Activated B cell treated with CpG ODN at 0.5 μM for 24 hours (primary cell): ENCODE data around the gene CEP170. TPM values are rescaled to one million over a fixed set of nuclear protein-coding genes. Genes with fewer than 3 reads are reported as not detected.

ENCODE experiments used
- ATAC-seq: fragments of 200-7000 bp; cut with Tn5 transposase; one replicate; pipeline ENCODE4 v1.10.0; 2021; ENCODE audit warnings: low read depth, mild to moderate bottlenecking, moderate library complexity
- CTCF ChIA-PET: fragments of 350-600 bp; sonication (Branson Sonifier 250); formaldehyde crosslinking; loops from one replicate; lab custom pipeline; 2021; ENCODE audit warnings: antibody characterized with exemption; lab: Charles Lee
- POLR2A ChIA-PET: fragments of 350-600 bp; sonication (Branson Sonifier 250); formaldehyde crosslinking; loops from one replicate; lab custom pipeline; 2021; ENCODE audit warnings: antibody characterized with exemption; lab: Charles Lee
- DNase-seq: peaks from one replicate; pipeline ENCODE4 v3.0.0; 2022
- H3K27ac Mint-ChIP-seq: one replicate; pipeline ENCODE4 v1.8.0; 2020; ENCODE audit warnings: mixed read lengths
- H3K27me3 Mint-ChIP-seq: one replicate; pipeline ENCODE4 v1.8.0; 2021; ENCODE audit warnings: mixed read lengths
- H3K36me3 Mint-ChIP-seq: one replicate; pipeline ENCODE4 v1.8.0; 2021; ENCODE audit warnings: low read depth, mixed read lengths
- H3K4me1 Mint-ChIP-seq: one replicate; pipeline ENCODE4 v1.8.0; 2021; ENCODE audit warnings: mixed read lengths
- H3K4me3 Mint-ChIP-seq: one replicate; pipeline ENCODE4 v1.8.0; 2020; ENCODE audit warnings: mild to moderate bottlenecking, mixed read lengths
- H3K9me3 Mint-ChIP-seq: one replicate; pipeline ENCODE4 v1.8.0; 2020; ENCODE audit warnings: mixed read lengths
- intact Hi-C: fragments of 100-400 bp; cut with micrococcal nuclease; formaldehyde crosslinking; loops from one replicate; pipeline ENCODE4 v1.15.1; 2024
- total RNA-seq: library from RNA; stranded (reverse); gene quantifications from 2 replicates; pipeline ENCODE4 v1.2.3, GENCODE V29; 2022
- TF ChIP-seq, protein P1 (sequence below): fragments of 200-600 bp; IDR thresholded peaks from one replicate; pipeline ENCODE4 v1.8.0; 2022; ENCODE audit warnings: antibody characterized with exemption, mild to moderate bottlenecking

CEP170 gene
- total RNA-seq, 1 donor from 2014 or later, result 91.9 TPM

GRCh38 chr1:243293941-243294722 lies 39.1 kb upstream of the CEP170 start:
- ChIA-PET POLR2A (interaction anchor here (0.7 kb wide), 1 partner anchor 22 kb away, joined by 4 read pairs; no protein-coding TSS in a partner anchor), CTCF (interaction anchor here (1.3 kb wide), 1 partner anchor 39 kb away, joined by 3 read pairs; the partner anchor contains the start of genes CEP170 and SDCCAG8)
- no peak for DNase-seq
- no peaks in the 10 kb centered on the region for H3K27me3 Mint-ChIP-seq
- H3K27ac Mint-ChIP-seq, result no peak overlapping the region
- TF ChIP-seq, protein P1, sequence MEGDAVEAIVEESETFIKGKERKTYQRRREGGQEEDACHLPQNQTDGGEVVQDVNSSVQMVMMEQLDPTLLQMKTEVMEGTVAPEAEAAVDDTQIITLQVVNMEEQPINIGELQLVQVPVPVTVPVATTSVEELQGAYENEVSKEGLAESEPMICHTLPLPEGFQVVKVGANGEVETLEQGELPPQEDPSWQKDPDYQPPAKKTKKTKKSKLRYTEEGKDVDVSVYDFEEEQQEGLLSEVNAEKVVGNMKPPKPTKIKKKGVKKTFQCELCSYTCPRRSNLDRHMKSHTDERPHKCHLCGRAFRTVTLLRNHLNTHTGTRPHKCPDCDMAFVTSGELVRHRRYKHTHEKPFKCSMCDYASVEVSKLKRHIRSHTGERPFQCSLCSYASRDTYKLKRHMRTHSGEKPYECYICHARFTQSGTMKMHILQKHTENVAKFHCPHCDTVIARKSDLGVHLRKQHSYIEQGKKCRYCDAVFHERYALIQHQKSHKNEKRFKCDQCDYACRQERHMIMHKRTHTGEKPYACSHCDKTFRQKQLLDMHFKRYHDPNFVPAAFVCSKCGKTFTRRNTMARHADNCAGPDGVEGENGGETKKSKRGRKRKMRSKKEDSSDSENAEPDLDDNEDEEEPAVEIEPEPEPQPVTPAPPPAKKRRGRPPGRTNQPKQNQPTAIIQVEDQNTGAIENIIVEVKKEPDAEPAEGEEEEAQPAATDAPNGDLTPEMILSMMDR, result no peak
- intact Hi-C loops, result no loop called here
- H3K36me3 Mint-ChIP-seq, result peaks cover 71% of the 10 kb centered on the region
- ATAC-seq, result no peak
- peaks cover 23% of the 10 kb centered on the region for H3K9me3 Mint-ChIP-seq
- H3K4me1 Mint-ChIP-seq, result peaks cover 9% of the 10 kb centered on the region
- no peak overlapping the region for H3K4me3 Mint-ChIP-seq

- Mint-ChIP-seq H3K27me3 (no peaks in the 10 kb centered on the region), H3K27ac (no peak overlapping the region), H3K4me1 (peaks cover 27% of the 10 kb centered on the region), H3K36me3 (peaks cover 73% of the 10 kb centered on the region), H3K4me3 (no peak overlapping the region), H3K9me3 (peaks cover 23% of the 10 kb centered on the region)
- TF ChIP-seq, protein P1, result no peak
- ATAC-seq (no peak), DNase-seq (no peak)
- intact Hi-C loops, result no loop called here
- CTCF ChIA-PET, result no interaction called here
- POLR2A ChIA-PET, result interaction anchor here (0.6 kb wide), 1 partner anchor 25 kb away, joined by 3 read pairs; no protein-coding TSS in a partner anchor
These were observed 37.0 kb upstream of the CEP170 start for GRCh38 chr1:243292117-243292516.

DNA sequence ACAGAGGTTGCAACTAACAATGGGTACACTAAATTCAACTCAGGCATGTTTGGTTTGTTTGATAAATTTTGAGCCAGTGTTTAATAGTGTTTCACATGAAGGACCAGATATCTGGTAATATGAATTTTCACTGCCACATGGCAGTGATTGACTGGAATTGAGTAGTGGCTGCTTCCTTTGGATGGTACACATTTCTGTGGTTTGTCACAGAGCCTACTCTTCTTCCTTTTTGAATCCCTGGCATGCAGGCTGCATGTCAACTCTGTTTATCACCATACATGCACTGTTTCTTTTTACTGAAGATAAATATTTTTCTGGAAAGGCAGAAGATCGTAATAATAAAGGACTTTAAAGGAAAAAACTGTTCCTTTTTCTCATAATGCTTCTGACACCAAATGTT lies 36.2 kb upstream of the CEP170 start:
- POLR2A ChIA-PET, result interaction anchor here (1.7 kb wide), 1 partner anchor 36 kb away, joined by 4 read pairs; the partner anchor contains the start of genes CEP170 and SDCCAG8
- ATAC-seq (no peak), DNase-seq (no peak)
- H3K9me3 Mint-ChIP-seq, result peaks cover 19% of the 10 kb centered on the region
- intact Hi-C loops, result no loop called here
- H3K27me3 Mint-ChIP-seq, result no peaks in the 10 kb centered on the region
- H3K27ac Mint-ChIP-seq, result no peak overlapping the region
- CTCF ChIA-PET, result no interaction called here
- peaks cover 36% of the 10 kb centered on the region for H3K4me1 Mint-ChIP-seq
- H3K4me3 Mint-ChIP-seq, result no peak overlapping the region
- peaks cover 69% of the 10 kb centered on the region for H3K36me3 Mint-ChIP-seq
- TF ChIP-seq, protein P1, result no peak

GRCh38 chr1:243288062-243288461 lies 33.0 kb upstream of the CEP170 start:
- TF ChIP-seq, protein P1, result no peak
- intact Hi-C loops, result loop anchor here (10.0 kb wide), 1 partner anchor 1753 kb away; the partner anchor contains the start of gene KMO
- H3K27ac Mint-ChIP-seq, result peak overlapping the region; percentile 89
- DNase-seq, result no peak
- peaks cover 57% of the 10 kb centered on the region for H3K36me3 Mint-ChIP-seq
- CTCF ChIA-PET, result interaction anchor here (0.7 to 1.3 kb wide), 2 partner anchors 25 to 34 kb away, joined by 3 to 4 read pairs; no protein-coding TSS in a partner anchor
- H3K27me3 Mint-ChIP-seq, result no peaks in the 10 kb centered on the region
- ATAC-seq, result peak; percentile 46
- peaks cover 6% of the 10 kb centered on the region for H3K9me3 Mint-ChIP-seq
- peak overlapping the region; percentile 53 for H3K4me3 Mint-ChIP-seq
- peaks cover 58% of the 10 kb centered on the region for H3K4me1 Mint-ChIP-seq
- POLR2A ChIA-PET, result interaction anchor here (1.1 to 4.8 kb wide), 3 partner anchors 21 to 33 kb away, joined by 3 to 66 read pairs (median 29); partner anchors contain the start of genes CEP170 and SDCCAG8

DNA sequence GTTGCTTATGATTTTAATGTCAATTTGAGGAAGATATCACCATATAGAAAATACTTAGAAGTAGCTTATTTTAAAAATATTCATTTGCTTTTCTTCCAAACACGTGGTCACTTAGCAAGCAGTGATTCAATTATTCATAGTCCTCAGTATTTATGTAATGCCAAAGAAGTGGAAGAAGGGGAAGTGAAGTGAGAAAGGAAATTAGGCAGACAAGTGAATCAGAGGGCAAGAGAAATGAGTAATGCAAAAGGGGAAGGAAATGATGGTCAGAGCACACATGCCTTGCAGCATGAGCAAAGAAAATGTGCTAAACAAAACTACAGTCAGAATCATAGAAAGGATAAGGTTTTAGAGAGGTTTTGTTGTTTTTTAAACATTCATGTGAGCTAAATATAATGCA lies 32.6 kb upstream of the CEP170 start:
- Mint-ChIP-seq H3K36me3 (peaks cover 55% of the 10 kb centered on the region), H3K9me3 (peaks cover 2% of the 10 kb centered on the region), H3K4me1 (peaks cover 58% of the 10 kb centered on the region), H3K27me3 (no peaks in the 10 kb centered on the region), H3K27ac (peak overlapping the region; percentile 89), H3K4me3 (peak overlapping the region; percentile 53)
- TF ChIP-seq, protein P1, result no peak
- ATAC-seq, result peak; percentile 87
- intact Hi-C loops, result loop anchor here (1.0 to 10.0 kb wide), 4 partner anchors 19 to 1753 kb away; partner anchors contain the start of genes CEP170 and KMO
- no peak for DNase-seq
- CTCF ChIA-PET, result interaction anchor here (0.7 to 1.3 kb wide), 2 partner anchors 25 to 34 kb away, joined by 3 to 4 read pairs; no protein-coding TSS in a partner anchor
- POLR2A ChIA-PET, result interaction anchor here (0.9 to 4.8 kb wide), 4 partner anchors 21 to 563 kb away, joined by 3 to 66 read pairs (median 17); partner anchors contain the start of genes AKT3, CEP170 and SDCCAG8
